Measurements from ENCODE around the gene IGFBP7.

IGFBP7 gene

GRCh38 chr4:57093845-57094831, 16.0 kb downstream of the IGFBP7 start:
- no peak for FAIRE-seq

GRCh38 chr4:57091657-57092162, 18.5 kb downstream of the IGFBP7 start:
- no peak for FAIRE-seq

GRCh38 chr4:57090079-57090478, 20.1 kb downstream of the IGFBP7 start:
- no peak for FAIRE-seq

- FAIRE-seq = no peak
Measured at GRCh38 chr4:57089549-57089948, 20.6 kb downstream of the IGFBP7 start.

- no peak for FAIRE-seq
Measured at GRCh38 chr4:57086031-57086723, 24.0 kb downstream of the IGFBP7 start.

GRCh38 chr4:57085278-57085677, 24.9 kb downstream of the IGFBP7 start:
- peak; percentile 78 for FAIRE-seq

GRCh38 chr4:57084360-57084759, 25.8 kb downstream of the IGFBP7 start:
- FAIRE-seq = no peak

GRCh38 chr4:57083090-57083489, 27.1 kb downstream of the IGFBP7 start:
- peak; percentile 65 for FAIRE-seq

GRCh38 chr4:57081651-57082621, 28.2 kb downstream of the IGFBP7 start:
- peak; percentile 87 for FAIRE-seq

- FAIRE-seq = peak; percentile 99
Measured at GRCh38 chr4:57080781-57081650, 29.2 kb downstream of the IGFBP7 start.

GRCh38 chr4:57078685-57079521, 31.3 kb downstream of the IGFBP7 start:
- FAIRE-seq = peak; percentile 95

GRCh38 chr4:57077550-57078343, 32.4 kb downstream of the IGFBP7 start:
- peak; percentile 36 for FAIRE-seq

GRCh38 chr4:57076646-57077045, 33.5 kb downstream of the IGFBP7 start:
- peak; percentile 55 for FAIRE-seq

- peak; percentile 94 for FAIRE-seq
Measured at GRCh38 chr4:57075367-57075766, 34.8 kb downstream of the IGFBP7 start.

GRCh38 chr4:57074744-57075143, 35.4 kb downstream of the IGFBP7 start:
- FAIRE-seq = no peak

GRCh38 chr4:57073559-57073958, 36.6 kb downstream of the IGFBP7 start:
- FAIRE-seq = no peak

GRCh38 chr4:57071326-57071725, 38.9 kb downstream of the IGFBP7 start:
- no peak for FAIRE-seq

- FAIRE-seq = no peak
Measured at GRCh38 chr4:57070461-57070860, 39.7 kb downstream of the IGFBP7 start.

GRCh38 chr4:57068237-57068981, 41.8 kb downstream of the IGFBP7 start:
- no peak for FAIRE-seq

Measured in G401.6 (cell line).